Stimulated activated CD8-positive, alpha-beta memory T cell treated with anti-CD3 and anti-CD28 coated beads, Interleukin-7, amount 100 ng/mL, for 1 hour (primary cell): ENCODE results near the gene TMEM61.
"Not testable (repeated sequence)": the region's sequence is repeated elsewhere in the genome, so short reads cannot be mapped to it uniquely, and the experiment has no call there.

Experiments
- DNase-seq, 2 donors: peaks; one replicate each; pipeline ENCODE4 v3.0.0-alpha.2; 2020; ENCODE audit warnings: low read depth in 2 of 2

TMEM61 gene

GRCh38 chr1:54980528-54981241 lies at the start of gene TMEM61:
Gene TMEM61, plus strand, starts transcription at chr1:54980628. Its CDS starts 438 bp downstream, at chr1:54981066.
- no peak for DNase-seq

- no peak for DNase-seq
These were observed 49.1 kb upstream of the TMEM61 start for GRCh38 chr1:54931275-54931840.

- not testable (repeated sequence) for DNase-seq
These were observed 46.3 kb upstream of the TMEM61 start for GRCh38 chr1:54934081-54934480.

- DNase-seq, result no peak
These were observed 45.6 kb upstream of the TMEM61 start for GRCh38 chr1:54934869-54935268.

- DNase-seq, result no peak
These were observed 43.6 kb upstream of the TMEM61 start for GRCh38 chr1:54936791-54937190.

- DNase-seq, result no peak
These were observed 43.0 kb upstream of the TMEM61 start for GRCh38 chr1:54937469-54937868.

GRCh38 chr1:54938955-54939354 lies 41.5 kb upstream of the TMEM61 start:
- not testable (repeated sequence) for DNase-seq

GRCh38 chr1:54940042-54940441 lies 40.4 kb upstream of the TMEM61 start:
- no peak for DNase-seq

GRCh38 chr1:54942976-54943375 lies 37.5 kb upstream of the TMEM61 start:
- no peak for DNase-seq

- peak; percentile 6 to 31 for DNase-seq
These were observed 35.6 kb upstream of the TMEM61 start for GRCh38 chr1:54944610-54945392.

- no peak for DNase-seq
These were observed 35.0 kb upstream of the TMEM61 start for GRCh38 chr1:54945393-54945936.

- DNase-seq, result no peak
These were observed 32.9 kb upstream of the TMEM61 start for GRCh38 chr1:54947540-54947939.

GRCh38 chr1:54949053-54949452 lies 31.4 kb upstream of the TMEM61 start:
- no peak for DNase-seq

GRCh38 chr1:54950006-54950368 lies 30.4 kb upstream of the TMEM61 start:
- no peak for DNase-seq

- DNase-seq, result peak; percentile 9 to 21
These were observed 29.9 kb upstream of the TMEM61 start for GRCh38 chr1:54950369-54951163.

- no peak for DNase-seq
These were observed 28.6 kb upstream of the TMEM61 start for GRCh38 chr1:54951810-54952226.

GRCh38 chr1:54952950-54953718 lies 27.3 kb upstream of the TMEM61 start:
- no peak for DNase-seq

- no peak for DNase-seq
These were observed 26.6 kb upstream of the TMEM61 start for GRCh38 chr1:54953846-54954245.

- no peak for DNase-seq
These were observed 25.1 kb upstream of the TMEM61 start for GRCh38 chr1:54955359-54955758.

- no peak for DNase-seq
These were observed 23.7 kb upstream of the TMEM61 start for GRCh38 chr1:54956726-54957125.

- no peak for DNase-seq
These were observed 21.2 kb upstream of the TMEM61 start for GRCh38 chr1:54959241-54959640.
